H54 (cell line): ENCODE measurements around the gene AMER3.

ENCODE experiments used
- DNase-seq: peaks from one replicate; pipeline ENCODE4 v3.0.0; 2011; ENCODE audit warnings: low spot score, mixed read lengths; ENCODE audit not compliant: insufficient read length
- FAIRE-seq: peaks from 3 replicates; lab custom pipeline; 2011; peaks lifted over from hg19 to GRCh38; lab: Jason Lieb, UNC
- POLR2A ChIP-seq: IDR thresholded peaks from 2 replicates; pipeline ENCODE4 v1.6.1; 2011; ENCODE audit warnings: low read depth, mild to moderate bottlenecking, low read length

AMER3 gene

DNA sequence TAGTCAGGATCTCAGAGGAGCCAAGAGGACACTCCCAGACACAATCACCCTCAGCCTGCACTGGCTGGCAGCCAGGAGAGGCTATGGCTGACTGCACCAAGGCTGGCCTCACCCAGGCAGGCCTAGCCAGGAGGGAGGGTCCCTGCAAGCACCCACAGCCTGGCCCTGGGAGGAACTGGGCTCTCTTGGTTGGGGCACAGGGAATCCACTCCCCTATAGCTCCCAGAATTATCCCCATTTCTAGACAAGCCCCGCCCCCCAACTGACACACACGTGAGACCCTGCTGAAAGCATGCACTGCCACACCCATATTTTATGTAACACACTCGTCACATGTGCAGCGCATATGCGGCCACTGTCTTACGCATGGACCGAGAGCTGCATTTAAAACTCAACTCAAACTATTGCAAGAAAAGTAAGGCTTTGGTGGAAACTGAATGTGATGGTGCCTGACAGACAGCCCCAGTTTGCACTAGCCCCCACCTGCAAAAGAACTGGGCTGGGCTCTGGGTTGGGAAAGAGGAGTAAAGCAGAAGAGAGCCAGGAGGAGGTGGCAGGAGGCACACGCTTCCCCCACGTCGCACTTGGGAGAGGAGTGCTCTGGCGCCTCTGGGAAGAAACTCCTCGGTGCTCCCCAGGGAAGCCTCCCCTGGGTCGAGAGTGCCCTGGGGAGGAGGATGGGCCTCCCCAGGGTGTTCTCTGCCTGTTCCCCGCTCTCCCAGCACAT lies 52.5 kb downstream of the AMER3 start:
- DNase-seq (no peak), FAIRE-seq (no peak)
- no peak for TF ChIP-seq POLR2A

DNA sequence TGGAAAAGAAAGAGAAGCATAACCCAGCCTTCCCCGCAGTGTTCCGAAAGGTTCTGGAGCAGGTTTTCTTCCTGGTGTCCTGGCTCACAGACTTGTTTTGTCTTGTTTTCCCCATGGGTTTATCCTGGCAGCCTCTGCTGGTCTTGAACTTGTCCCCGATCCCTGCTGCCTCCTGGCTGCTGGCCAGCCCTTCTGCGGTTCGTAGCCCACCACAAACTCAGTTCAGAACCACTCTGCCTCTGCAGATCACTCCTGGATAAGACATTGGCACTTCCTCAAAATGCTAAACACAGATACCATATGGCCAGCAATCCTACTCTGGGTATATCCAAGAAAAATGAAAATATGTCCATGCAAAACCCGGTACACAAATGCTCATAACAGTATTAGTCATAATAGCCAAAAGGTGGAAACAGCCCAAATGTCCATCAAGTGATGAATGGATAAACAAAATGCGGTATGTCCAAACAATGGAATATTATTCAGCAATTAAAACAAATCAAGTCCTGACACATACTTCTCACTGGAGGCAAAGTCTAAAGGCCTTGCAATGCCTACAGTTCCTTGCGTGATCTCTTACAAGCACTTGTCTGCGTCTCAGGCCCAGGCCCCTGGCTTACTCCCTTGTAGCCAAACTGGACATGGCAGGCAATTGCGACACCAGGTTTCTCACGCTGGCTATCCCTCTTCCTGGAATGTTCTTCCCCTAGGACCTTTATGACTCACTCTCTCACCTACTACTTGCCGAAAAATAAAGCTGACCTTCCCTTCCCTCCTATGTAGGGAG lies 53.3 kb downstream of the AMER3 start:
- DNase-seq, result no peak
- TF ChIP-seq POLR2A, result no peak
- no peak for FAIRE-seq

DNA sequence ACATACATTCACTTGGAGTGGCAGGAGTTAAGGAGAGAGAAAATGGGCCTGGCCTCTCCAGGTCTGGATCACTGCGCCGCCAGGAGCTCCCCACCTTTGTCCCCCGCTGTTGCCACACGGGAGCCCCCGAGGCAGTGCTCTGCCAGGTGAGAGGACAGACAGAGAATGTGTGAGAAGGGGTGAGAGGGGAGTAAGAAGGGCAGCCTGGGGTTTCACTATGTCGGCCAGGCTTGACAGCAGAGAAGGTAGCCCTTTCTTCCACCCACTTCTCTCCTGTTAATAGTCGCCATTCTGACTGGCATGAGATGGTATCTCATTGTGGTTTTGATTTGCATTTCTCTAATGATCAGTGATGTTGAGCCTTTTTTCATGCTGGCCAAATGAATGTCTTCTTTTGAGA lies 55.1 kb downstream of the AMER3 start:
- no peak for TF ChIP-seq POLR2A
- FAIRE-seq, result no peak
- DNase-seq, result no peak

DNA sequence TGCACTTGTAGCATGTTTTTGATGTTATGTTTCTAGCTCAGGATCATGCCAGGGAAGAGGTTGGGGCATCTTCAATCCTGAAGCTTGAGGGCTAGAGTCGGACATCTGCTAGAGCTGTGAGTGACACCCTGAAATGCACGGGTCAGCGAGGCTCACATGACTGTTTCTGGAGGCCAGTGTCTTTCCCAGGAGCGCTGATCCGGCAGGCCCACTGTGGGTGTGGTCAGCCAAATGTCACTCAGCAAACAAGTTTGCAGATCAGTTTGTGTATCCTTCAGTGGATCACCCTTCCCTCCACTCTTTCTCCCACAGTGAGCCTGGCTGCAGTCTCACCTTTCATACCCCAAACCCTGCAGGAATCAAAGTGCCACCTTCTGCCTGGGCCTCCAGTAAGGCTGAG lies 58.4 kb downstream of the AMER3 start:
- TF ChIP-seq POLR2A, result no peak
- FAIRE-seq (no peak), DNase-seq (no peak)

DNA sequence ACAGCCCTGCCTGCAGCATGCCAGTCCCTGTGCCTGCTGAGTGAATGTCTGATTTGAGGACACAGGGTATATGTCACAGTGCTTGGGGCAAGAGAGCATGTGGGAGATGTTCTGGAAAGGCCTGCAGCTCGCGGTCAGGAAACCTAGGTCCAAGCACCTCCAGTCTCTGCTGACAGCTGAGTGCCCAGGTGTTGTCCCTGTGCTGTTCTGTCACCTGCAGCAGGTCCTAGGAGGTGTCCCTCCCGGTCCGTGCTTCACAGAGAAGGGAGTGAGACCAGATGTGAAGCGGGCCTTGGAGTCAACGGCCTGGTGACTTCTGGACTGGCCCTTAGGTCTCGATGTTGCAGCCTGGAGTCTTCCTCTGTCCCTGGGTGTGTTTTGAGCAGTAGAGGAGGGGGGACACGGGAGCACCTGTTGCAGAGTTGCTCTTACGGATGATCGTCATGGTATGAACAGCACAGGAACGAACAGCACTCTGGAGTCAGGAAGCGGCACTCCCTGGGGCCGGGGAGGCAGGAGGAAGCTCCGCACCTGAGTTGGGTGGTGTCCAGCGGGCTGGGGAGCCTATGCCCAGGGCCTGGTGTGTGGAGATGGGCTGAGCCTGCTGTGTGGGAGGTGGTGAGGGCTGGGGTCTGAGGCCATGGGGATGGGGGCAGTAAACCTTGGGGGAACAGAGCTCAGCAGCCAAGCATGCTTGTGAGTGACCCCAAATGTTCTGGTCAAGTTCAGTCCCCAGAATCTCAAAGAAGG lies 59.8 kb downstream of the AMER3 start:
- TF ChIP-seq POLR2A, result no peak
- FAIRE-seq (no peak), DNase-seq (no peak)
